GM21528 (cell line): ENCODE data around the gene HMGXB3.

Experiments used
- ATAC-seq: cut with Tn5 transposase; IDR thresholded peaks from one replicate; pipeline ENCODE4 v1.9.1; 2021; ENCODE audit warnings: mild to moderate bottlenecking, moderate library complexity; ENCODE audit not compliant: unreplicated experiment, low FRiP score

The HMGXB3 gene

DNA sequence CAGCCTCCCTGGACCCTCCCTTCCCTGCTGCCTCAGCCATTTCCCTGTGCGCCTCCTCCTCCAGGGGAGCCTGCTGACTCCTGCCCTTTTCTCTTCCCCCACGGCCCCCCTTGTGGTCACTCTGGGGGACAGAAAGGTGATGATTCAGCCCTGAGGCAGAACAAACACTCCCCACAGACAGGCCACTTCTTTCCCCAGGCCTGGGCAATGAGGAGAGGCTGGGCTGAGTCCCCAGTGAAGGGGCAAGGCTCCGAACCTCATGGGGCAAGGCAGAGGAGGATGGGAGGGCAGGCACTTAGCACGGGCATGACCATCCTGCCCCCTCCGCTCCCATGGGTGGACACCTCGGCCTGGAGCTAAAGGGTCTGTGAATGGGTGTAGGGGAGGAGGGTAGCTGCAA, 64.8 kb downstream of the HMGXB3 start:
- ATAC-seq, result no peak

DNA sequence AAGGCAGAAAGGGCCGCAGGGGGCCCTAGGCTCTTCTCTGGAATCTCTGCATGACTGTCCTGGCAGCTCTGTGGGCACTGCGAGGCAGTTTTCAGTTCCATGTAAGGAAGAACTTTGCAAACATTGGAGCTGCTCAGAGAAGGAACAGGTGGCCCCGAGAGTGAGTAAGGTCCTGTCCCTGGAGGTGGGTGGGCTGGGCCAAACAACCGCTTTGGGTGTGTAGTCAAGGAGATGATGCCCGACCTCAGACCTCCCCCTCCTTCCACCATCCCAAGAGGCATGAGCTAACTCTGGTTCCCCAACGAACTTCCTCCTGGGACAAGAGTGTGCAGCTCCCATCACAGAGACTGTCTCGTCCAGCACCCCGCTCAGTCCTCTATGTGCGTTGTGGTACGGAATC, 65.3 kb downstream of the HMGXB3 start:
- no peak for ATAC-seq

DNA sequence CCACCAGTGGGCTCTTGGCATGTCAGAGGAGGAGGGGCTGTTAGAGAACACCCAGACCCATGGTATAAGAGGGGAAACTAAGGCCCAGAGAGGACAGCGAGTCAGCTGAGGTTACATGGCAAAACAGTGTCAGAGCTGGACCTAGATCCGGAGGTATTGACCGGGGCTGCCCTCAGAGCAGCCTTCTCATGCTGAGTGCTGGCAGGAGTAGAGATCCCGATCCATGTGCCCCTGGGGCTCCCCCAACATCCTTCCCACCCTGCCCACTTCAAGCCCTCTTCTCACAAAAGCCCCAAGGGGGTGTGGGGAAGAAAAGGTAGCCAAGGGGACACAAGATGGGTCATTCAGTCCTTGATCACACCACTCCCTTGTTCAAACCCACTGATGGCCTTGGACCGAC, 65.9 kb downstream of the HMGXB3 start:
- ATAC-seq, result no peak

DNA sequence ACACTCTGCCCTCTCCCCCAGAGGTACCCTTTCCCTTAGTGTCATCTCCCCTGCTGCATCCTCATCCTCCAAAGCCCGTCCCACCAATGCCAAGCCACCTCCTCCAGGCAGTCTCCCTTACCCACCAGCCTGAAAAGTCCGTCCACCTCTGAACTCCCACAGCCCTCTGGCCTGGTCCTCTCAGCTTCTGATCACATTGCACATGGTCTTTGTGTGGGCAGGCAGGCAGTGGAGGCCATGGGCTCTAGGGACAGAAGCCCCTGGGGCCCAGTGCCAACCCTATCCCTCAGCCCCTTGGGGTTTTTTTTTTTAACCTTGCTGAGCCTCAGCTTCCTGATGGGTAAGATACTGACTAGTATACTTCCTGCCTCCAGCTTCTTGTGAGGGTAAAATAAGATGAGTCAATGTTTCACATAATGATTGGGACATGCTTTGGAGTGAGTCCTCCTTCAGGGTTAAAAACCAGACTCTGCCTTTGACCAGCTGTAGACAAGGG, 66.4 kb downstream of the HMGXB3 start:
- no peak for ATAC-seq

DNA sequence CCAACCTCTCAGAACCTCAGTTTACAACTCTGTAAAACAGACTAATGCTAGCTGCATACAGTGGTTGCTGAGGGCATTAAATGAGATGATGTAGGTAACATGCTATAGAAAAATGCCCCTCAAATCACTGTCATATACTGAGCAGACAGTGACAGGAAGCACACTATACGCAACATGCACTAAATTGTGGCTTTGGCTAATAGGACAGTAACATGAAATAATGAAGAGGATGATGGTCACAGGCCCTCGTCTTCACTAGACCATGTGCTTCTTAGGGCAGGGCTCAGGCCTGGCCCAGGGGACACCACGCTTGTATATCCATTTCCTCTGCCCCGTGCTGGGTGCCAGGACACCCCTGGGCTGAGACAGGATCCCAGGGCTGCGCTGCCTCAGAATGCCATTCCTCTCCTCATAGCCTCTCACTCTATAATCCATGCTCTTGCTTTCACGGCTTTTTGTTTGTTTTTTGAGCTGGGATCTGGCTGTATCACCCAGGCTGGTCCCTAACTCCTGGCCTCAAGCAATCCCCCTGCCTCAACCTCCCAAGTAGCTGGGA, 66.9 kb downstream of the HMGXB3 start:
- ATAC-seq, result no peak

DNA sequence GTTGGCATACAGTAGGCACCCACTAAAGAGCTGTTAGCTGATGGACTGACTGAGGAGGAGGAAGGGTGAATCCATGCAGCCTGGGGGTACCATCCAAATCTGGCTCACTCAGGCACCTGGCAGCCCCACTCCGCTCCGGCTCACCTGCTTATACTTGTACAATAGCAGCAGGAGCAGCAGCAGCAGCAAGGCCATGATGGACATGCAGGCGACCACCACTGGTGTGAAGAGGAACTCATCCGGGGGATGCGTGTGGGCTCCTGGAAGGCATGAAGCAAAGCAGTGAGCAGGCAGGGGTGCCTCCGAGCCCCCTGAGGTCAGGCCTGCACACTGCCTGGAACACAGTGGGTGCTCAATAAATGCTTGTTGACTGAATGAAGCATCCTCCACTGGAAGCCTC, 67.5 kb downstream of the HMGXB3 start:
- ATAC-seq, result no peak

DNA sequence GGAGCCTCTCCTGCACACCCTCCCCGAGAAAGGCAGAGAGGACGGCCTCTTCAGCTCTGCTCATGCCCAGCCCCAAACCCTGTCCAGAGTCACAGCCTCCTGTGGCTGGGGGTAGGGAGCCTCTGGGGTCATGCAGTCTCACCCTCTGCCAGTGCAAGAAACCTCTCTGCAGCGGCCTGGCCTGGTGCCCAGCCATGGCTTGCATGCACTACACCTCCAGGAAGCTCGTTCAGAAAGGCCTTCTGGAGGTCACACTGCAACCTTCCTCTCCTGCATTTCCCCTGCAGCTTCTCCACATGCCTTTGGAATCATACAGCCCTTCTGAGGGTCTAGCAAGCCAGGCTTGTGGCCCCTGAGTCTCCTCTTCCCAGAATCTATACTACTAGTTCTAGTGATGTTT, 67.9 kb downstream of the HMGXB3 start:
- ATAC-seq, result no peak

DNA sequence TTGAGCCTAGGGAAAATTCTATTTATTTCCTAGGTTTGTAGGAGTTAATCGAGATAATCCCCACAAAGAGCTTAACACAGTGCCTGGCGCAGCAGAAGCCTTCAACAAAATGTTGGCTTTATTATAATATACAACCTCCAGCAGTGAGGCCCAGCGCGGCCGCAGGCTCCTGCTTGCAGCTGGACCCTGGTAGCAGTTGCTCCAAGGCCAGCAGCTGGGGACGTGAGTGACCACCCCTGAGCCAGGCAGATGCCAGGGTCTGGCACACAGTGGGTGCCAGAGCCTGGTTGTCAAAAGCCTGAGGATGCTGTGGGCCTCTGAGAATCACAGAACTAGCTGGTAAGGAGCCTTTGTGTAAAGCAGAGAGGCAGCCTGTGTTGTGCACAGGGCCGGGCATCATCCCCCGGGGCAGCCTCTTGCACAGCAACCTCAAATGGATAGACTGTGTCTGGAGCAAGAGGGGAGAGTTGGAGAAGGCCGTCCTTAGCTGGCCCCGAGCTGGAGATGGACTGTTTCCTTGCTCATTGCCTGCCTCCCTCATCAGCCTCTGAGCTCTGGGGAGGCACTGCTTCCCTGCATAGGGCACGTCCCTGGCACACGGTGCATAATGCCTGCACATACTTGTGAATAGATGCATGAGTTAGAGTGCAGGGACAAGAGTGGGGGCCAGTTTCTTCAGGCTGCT, 68.6 kb downstream of the HMGXB3 start:
- no peak for ATAC-seq

DNA sequence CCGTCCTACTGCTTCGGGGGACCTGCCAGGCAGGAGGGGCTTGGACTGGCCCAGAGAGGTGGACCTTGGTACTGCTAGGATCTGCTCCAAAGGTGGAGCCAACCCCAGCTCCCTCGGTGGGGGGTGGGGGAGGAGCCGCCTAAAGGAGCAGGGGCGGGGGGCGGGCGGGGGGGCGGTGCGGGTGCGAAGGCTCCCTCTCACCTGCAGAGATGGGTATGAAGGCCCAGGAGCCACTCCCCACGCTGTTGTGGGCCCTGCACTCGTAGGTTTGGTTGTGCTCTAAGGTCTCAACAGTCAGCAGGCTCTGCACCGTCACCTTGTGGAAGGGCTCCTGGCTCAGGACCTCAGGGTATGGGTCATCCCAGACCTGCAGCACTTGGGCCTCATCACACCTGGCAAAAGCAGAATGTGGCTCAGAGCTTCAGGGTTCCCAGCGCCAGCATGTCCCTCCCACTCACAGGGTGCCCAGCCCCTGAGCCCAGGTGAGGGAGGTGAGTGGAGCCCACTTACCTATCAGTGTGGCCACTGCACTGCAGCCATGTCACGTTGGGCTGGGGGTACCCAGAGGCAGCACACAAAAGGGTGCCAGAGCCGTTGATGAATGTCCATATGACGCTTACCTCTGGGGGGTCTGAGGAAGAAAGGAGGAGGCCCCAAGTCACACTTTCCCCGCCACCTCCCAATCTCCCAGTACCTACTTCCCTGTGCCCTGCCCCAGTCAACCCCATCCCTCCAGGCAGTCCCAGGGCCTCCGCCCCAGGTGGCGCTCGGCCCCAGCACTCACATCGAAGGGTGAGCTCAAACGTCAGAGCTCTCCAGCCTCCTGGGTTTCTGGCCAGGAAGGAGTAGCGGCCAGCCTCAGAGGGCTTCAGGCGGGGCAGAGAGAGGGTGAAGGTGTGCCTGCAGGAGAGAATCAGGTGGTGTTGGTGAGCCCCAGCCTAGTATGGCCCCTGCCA, 69.4 kb downstream of the HMGXB3 start:
- no peak for ATAC-seq

DNA sequence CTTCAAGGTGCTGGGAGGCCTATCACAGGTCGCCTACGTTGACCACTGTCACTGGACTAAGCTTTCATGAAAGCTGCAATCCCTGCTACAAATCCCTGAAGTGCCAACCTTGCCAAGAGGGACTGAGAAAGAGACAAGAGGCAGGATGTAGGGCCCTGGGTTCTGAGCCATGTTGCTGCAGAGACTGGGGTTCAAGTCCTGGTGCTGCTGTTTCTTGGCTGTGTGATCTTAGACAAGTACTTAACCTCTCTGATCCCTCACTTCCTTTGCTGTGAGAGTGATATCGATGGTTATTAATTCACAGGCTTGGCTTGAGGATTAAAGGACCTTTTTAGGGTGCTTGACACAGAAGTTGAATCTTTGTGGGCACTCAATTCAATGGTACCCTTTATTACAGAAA, 70.3 kb downstream of the HMGXB3 start:
- ATAC-seq, result no peak

DNA sequence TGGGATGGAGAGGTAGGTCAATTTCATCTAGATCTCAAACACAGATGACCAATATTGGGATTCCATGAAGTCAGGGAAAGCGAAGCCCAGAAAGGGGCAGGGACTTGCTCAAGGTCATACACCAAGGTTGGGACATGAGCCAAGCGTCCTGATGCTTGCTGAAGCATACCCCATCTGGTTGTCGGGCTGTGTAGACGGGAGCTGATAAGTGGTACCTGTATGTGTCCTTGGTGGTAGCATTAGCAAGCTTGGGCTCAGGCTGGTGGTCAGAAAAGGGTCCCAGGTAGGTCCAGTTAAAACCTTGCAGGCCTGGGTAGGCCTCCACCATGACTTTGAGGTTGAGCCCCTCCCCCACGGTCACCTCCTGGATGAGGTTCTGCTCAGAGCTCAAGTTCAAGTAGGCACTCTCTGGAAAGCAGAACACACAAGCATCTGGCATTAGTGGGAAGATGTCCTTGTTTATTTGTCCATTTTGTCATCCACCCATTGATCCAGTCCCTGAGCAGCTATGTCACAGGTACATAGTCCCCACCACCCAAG, 72.6 kb downstream of the HMGXB3 start:
- ATAC-seq, result no peak

DNA sequence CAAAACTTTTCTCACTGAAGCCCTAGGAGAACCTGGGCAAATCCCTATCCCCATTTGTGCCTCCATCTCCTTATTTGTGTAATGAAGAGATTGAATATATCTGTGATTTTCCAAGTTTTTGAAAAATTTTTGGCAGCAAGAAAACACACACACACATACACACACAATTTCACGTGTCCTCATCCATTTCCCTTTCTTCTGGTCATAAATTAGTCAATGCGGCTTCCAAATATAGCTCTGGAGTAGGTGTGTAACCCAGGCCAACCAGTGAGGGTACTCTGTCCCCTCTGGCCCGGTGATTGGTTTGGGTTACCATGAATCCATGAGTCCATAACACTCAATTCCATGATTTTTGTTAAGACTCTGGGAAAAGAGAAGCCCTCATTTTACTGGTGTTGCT, 73.1 kb downstream of the HMGXB3 start:
- no peak for ATAC-seq

DNA sequence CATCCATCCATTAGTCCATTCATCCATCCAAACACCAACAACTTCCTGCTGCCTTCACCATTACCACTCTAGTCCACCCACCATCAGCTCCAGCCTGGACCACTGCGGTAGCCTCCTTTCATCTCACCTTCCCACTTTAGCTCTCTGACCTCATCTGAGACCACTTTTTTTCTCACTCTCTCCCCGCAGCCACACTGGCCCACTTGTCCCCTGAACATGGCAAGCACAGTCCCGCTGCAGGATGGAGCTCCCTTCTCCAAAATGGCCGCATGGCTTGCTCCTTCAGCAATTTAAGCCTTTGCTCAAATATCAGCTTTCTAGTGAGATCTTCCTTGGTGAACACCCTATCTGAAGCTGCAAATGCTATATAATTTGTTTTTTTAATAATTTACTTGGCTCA, 74.7 kb downstream of the HMGXB3 start:
- no peak for ATAC-seq

DNA sequence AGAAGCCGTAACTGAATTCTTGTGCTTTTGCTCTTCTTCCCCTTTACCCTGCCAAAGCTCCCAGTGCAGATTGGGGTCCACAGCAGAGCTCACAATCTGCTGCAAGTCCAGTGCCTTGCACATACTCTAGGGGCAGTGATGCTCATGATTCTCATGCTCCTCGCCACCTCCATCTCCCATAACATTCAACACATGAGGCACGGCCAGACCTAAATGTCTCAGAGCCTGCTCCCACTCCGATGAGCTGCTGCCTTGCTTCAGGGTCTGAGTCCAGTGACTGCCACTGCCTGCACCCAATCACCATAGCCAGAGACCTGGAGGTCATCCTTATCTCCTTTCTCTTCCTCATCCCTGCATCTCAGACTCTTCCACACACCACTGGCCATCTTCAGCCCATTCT, 75.3 kb downstream of the HMGXB3 start:
- ATAC-seq, result no peak

DNA sequence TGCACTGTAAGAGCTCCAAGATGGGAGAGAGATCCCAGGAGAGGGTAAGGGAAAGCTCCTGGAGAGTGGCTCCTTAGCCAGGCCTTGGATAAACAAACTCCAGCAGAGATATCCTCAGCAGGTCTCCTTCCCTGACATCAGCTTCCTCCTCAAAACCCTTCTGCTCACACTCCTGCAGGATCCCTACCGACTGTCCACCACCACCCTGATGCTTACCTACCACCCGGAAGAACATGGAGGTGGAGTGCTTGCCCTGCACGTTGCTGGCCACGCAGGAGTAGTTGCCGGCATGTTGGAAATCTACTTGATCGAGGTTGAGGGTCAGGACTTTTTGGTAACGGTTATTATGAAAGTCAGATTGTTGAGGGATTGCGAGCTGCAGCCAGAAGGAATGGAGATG, 76.5 kb downstream of the HMGXB3 start:
- ATAC-seq, result no peak

DNA sequence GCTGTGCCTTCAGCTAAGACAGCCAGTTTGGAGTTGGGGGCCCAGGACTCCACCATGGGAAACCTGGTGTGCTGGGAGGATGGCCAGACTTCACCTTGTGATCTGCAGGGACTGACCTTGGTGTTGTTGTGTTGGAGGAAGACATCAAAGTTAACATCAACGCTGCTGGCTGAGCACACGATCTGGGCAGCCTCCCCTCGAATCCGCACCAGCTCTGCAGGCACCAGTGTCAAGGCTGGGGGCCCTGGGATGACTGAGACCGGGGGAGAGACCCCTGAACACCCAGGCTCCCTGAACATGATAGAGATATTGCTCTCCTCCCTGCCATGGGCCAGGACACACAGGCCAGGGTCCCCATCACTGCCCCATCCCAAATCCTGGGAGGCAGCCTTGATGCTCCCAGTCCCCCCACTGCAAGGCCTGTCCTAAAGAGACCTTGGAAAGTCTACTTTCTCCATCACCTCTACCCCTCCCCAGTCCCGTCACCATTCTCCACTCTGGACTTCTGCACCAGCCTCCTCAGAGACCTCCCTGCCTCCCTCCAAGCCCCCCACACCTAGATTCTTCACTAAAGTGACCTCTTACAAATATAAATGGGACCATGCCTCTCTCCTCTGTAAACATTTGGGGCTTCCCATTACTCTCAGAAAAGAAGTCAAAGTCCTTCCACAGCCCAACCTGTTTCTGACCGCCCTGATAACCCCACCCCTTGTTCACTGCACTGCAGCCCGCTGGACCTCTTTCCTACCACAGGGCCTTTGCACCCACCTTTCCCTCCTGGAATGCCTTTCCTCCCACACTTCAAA, 77.7 kb downstream of the HMGXB3 start:
- no peak for ATAC-seq

DNA sequence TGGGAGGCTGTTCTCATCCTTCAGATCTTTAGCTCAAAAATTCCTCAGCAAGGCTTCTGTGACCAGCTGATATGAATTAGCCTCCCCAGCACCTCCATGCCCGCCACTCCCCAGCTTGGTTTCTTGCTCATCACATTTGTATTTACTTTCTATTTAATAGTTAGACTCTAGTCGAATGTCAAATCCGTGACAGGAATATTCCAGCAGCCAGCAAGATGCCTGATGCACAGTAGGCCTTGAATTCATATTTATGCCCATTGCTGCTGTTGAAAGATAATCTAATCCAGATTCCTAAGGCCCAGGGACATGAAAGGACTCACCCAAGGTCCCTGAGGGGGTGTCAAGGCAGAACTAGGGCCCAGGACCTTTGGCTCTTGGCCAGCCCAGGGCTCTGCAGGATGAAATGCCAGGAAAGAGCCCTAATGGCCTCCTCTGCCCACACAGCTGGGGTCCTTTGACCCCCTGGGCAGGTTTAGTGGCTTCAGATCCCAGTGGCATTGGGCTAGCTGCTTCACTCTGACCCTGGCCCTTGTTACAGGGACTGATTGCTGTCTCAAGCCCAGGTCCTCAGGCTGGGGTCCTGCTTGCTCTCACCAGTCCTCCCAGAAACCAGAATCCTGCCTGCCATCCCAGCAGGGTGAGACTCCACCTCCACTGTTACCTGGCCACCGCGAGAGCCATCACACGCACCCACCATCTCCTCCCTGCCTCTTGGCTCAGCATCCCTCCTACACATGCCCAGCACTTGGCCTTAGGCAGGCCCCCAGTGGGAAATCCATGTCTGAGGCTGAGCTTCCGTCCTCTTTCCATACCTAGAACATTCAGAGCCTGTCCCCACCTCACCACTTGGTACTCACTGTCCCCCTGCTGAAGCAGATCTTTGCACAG, 78.5 kb downstream of the HMGXB3 start:
- ATAC-seq, result no peak

DNA sequence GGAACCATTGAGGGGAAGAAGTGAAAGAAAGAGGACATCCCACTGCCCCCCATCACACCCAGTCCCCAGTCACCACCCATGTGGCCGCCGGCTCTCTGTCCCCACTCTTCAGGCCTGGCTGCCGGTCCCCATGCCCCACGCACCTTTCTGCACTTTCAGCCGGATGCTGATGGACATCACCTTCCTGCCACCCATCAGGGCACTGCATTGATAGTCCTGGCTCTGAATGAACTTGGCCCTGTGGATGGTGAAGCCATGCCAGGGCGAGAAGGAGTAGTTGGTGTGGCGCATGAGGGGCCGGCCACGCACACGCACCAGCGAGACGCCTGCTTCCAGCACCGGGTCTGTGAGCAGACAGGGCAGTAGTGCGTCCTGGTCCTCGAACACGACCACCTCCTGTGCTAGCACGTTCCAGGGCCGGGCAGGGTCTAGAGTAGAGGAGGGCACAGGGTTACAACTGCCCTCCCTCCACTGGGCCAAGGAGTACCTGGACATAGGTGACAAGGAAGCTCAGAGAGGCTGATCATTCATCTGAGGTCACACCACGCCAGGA, 79.4 kb downstream of the HMGXB3 start:
- no peak for ATAC-seq
